WTC11 (cell line): Measurements from ENCODE around the gene WDR45.

Experiments used
- CBFB ChIP-seq: sonication (generic); formaldehyde crosslinking; IDR thresholded peaks from 2 replicates; pipeline ENCODE4 v1.8.1; 2022; ENCODE audit warnings: mild to moderate bottlenecking, low read depth, missing genetic modification reagents
- CREB1 ChIP-seq: sonication (generic); formaldehyde crosslinking; IDR thresholded peaks from 2 replicates; pipeline ENCODE4 v1.8.0; 2023; ENCODE audit warnings: mild to moderate bottlenecking, missing genetic modification reagents
- ETV6 ChIP-seq: sonication (generic); formaldehyde crosslinking; IDR thresholded peaks from 2 replicates; pipeline ENCODE4 v1.8.1; 2022; ENCODE audit warnings: mild to moderate bottlenecking, missing genetic modification reagents
- FOXJ3 ChIP-seq: sonication (generic); formaldehyde crosslinking; IDR thresholded peaks from 2 replicates; pipeline ENCODE4 v1.9.0; 2021; ENCODE audit warnings: missing genetic modification reagents, mild to moderate bottlenecking, borderline replicate concordance
- FOXK1 ChIP-seq: sonication (generic); formaldehyde crosslinking; IDR thresholded peaks from 2 replicates; pipeline ENCODE4 v1.8.0; 2022; ENCODE audit warnings: mild to moderate bottlenecking, moderate library complexity, missing genetic modification reagents
- FOXP1 ChIP-seq: sonication (generic); formaldehyde crosslinking; IDR thresholded peaks from 2 replicates; pipeline ENCODE4 v1.8.0; 2022; ENCODE audit warnings: missing genetic modification reagents, mild to moderate bottlenecking, moderate library complexity, borderline replicate concordance
- NR2C2 ChIP-seq: sonication (generic); formaldehyde crosslinking; IDR thresholded peaks from 2 replicates; pipeline ENCODE4 v1.8.0; 2022; ENCODE audit warnings: mild to moderate bottlenecking, missing genetic modification reagents
- RELA ChIP-seq: sonication (generic); formaldehyde crosslinking; IDR thresholded peaks from 2 replicates; pipeline ENCODE4 v1.8.1; 2022; ENCODE audit warnings: missing genetic modification reagents, mild to moderate bottlenecking, borderline replicate concordance
- SMAD3 ChIP-seq: sonication (generic); formaldehyde crosslinking; IDR thresholded peaks from 2 replicates; pipeline ENCODE4 v1.8.0; 2022; ENCODE audit warnings: missing genetic modification reagents, mild to moderate bottlenecking, borderline replicate concordance
- TEAD1 ChIP-seq: sonication (generic); formaldehyde crosslinking; IDR thresholded peaks from 2 replicates; pipeline ENCODE4 v1.8.0; 2022; ENCODE audit warnings: mild to moderate bottlenecking, missing genetic modification reagents
- TF ChIP-seq, protein P1 (sequence below): fragments of 200-600 bp; IDR thresholded peaks from 2 replicates; pipeline ENCODE4 v1.8.0; 2022; ENCODE audit warnings: antibody characterized with exemption
- TF ChIP-seq, protein P2 (sequence below): sonication (generic); formaldehyde crosslinking; IDR thresholded peaks from 2 replicates; pipeline ENCODE4 v1.8.0; 2022; ENCODE audit warnings: mild to moderate bottlenecking, missing genetic modification reagents

DNA sequence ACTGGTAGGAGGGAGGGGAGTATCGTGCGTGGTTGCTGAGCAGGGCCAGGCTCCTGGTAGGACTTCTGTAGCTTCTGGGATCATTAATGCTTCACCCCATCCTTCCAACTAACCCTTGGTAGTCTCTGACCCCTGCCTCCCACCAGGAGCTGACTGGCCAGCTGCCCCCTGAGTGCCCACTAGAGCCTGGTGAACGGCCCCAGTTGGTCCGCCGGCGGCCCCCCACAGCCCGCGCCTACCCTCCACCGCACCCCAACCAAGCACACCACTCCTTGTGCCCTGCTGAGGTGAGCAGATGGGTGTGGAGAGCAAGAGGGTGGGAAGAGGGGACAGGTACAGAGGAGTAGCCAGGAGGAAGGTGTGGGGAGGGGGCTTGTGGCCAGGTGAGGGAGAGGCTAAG is 16.0 kb downstream of the WDR45 start:
- TF ChIP-seq, protein P1, sequence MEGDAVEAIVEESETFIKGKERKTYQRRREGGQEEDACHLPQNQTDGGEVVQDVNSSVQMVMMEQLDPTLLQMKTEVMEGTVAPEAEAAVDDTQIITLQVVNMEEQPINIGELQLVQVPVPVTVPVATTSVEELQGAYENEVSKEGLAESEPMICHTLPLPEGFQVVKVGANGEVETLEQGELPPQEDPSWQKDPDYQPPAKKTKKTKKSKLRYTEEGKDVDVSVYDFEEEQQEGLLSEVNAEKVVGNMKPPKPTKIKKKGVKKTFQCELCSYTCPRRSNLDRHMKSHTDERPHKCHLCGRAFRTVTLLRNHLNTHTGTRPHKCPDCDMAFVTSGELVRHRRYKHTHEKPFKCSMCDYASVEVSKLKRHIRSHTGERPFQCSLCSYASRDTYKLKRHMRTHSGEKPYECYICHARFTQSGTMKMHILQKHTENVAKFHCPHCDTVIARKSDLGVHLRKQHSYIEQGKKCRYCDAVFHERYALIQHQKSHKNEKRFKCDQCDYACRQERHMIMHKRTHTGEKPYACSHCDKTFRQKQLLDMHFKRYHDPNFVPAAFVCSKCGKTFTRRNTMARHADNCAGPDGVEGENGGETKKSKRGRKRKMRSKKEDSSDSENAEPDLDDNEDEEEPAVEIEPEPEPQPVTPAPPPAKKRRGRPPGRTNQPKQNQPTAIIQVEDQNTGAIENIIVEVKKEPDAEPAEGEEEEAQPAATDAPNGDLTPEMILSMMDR: no peak
- TF ChIP-seq, protein P2, sequence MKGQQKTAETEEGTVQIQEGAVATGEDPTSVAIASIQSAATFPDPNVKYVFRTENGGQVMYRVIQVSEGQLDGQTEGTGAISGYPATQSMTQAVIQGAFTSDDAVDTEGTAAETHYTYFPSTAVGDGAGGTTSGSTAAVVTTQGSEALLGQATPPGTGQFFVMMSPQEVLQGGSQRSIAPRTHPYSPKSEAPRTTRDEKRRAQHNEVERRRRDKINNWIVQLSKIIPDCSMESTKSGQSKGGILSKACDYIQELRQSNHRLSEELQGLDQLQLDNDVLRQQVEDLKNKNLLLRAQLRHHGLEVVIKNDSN (CRISPR knock-in tag): no peak
- TF ChIP-seq CREB1 (CRISPR knock-in tag) (no peak), SMAD3 (CRISPR knock-in tag) (no peak), RELA (CRISPR knock-in tag) (no peak), NR2C2 (CRISPR knock-in tag) (no peak), FOXP1 (CRISPR knock-in tag) (no peak), ETV6 (CRISPR knock-in tag) (no peak), FOXK1 (CRISPR knock-in tag) (no peak), FOXJ3 (CRISPR knock-in tag) (no peak), TEAD1 (CRISPR knock-in tag) (no peak), CBFB (CRISPR knock-in tag) (no peak)
